ENCODE data around the gene ZMYM2.

DNA sequence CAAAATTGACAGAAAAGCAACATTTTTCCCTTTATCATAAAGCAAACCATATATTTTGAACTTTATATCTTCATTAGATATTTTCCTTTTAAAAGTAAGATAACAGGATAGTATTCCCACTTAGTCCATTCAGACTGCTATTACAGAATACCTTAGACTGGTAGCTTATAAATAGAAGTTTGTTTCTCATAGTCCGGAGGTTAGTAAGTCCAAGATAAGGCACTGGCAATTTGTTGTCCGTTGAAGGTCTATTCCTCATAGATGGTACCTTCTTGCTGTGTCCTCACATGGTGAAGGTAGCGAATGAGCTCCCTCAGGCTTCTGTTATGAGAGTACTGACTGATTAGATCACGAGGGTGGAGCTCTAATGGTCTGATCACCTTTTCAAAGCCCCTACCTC lies 70.4 kb downstream of the ZMYM2 start:
- TF ChIP-seq, protein P1, sequence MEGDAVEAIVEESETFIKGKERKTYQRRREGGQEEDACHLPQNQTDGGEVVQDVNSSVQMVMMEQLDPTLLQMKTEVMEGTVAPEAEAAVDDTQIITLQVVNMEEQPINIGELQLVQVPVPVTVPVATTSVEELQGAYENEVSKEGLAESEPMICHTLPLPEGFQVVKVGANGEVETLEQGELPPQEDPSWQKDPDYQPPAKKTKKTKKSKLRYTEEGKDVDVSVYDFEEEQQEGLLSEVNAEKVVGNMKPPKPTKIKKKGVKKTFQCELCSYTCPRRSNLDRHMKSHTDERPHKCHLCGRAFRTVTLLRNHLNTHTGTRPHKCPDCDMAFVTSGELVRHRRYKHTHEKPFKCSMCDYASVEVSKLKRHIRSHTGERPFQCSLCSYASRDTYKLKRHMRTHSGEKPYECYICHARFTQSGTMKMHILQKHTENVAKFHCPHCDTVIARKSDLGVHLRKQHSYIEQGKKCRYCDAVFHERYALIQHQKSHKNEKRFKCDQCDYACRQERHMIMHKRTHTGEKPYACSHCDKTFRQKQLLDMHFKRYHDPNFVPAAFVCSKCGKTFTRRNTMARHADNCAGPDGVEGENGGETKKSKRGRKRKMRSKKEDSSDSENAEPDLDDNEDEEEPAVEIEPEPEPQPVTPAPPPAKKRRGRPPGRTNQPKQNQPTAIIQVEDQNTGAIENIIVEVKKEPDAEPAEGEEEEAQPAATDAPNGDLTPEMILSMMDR (IDR thresholded peaks at IDR 0.05; ENCODE audit: low read length), result no peak
- no peak for TF ChIP-seq EZH2phosphoT487 (IDR thresholded peaks at IDR 0.05; ENCODE audit: low read length)
- TF ChIP-seq EZH2 (optimal IDR thresholded peaks at IDR 0.05; ENCODE audit: low read depth, low read length), result no peak
